Stimulated activated CD4-positive, alpha-beta T cell treated with anti-CD3 and anti-CD28 coated beads, Interleukin-15, amount 100 ng/mL, for 48 hours (primary cell): ENCODE data around the gene HAVCR1.

Experiments
- DNase-seq, 2 donors: peaks; one replicate each; pipeline ENCODE4 v3.0.0-alpha.2; 2020; ENCODE audit warnings: low read depth in 2 of 2

HAVCR1 gene

DNA sequence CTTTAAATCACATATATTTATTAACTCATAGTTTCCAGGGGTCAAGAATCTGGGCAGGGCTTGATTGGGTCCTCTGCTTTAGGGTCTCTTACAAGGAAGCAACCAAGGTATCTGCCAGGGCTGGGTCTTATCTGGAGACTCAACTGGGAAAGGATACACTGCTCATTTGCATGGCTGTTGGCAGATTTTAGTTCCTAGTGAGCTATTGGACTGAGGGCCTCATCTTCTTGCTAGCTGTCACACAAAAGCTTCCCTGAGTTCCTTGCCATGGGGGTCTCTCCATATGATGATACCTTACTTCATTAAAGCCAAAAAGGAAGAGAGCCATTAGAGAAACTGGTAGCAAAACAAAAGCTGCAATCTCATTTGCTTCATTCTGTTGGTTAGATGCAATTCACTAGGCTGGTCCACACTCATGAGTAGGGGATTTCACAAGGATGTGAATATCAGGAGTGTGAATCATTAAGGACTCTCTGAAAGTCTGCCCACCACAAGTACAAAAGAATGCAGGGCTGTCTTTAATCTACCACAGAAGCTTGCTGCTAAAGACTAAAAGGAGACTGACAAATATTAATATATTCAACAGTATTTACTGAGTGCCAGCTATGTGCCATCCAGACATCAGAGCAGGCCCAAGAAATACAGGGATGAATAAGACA, 53.9 kb downstream of the HAVCR1 start:
- DNase-seq = no peak

DNA sequence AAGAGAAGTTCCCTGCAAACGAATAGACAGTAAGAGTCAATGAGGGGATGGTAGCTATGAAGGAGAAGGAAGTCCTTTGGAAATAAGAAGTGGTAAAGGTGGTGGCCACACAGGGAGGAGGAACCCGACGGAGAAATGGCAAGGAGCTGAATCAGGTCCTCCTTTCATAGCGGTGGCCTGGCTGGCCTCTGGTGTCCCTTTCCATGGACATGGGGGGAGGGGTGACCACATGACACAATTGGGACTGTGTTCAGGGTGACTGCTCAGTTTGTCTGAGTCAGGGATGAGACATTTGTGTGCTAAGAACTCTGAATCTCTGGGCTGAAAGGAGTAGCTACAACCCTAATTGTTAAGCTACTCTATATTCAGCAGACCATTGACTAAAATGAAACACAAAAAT, 67.2 kb downstream of the HAVCR1 start:
- DNase-seq = no peak

DNA sequence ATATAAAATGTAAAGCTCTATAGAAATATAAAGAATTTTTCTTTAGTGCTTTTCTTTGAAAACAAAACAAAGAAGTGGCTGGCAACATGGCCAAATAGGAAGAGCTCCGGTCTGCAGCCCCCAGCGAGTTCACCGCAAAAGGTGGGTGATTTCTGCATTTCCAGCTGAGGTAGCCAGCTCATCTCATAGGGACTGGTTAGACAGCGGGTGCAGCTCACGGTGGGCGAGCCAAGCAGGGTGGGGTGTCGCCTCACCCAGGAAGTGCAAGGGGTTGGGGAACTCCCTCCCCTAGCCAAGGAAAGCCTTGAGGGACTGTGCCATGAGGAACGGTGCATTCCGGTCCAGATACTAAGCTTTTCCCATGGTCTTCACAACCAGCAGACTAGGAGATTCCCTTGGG, 74.9 kb downstream of the HAVCR1 start:
- no peak for DNase-seq

DNA sequence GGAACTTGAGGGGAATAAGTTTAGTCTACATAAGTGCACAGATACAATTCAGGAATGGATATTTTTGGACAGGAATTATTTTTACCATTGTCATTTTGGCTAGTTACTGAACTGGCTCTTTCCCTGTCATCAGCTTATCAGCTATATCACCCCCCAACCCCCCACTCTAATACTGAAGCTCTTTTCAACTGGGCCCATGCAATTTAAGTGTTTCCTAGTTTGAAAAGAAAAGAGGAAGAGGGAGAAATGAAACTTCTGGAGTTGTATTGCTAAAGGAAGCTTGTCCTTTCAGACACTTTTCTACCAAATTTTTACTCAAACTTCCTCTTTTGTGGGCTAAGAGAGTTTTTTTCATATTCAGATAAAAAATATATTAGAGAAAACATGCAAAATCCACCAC, 77.4 kb downstream of the HAVCR1 start:
- no peak for DNase-seq
